Keratinocyte (primary cell): ENCODE measurements around the gene THAP3. TPM values are rescaled to one million over a fixed set of nuclear protein-coding genes. Genes with fewer than 3 reads are reported as not detected.

Experiments used
- DNase-seq: peaks from one replicate; pipeline ENCODE4 v3.0.0-alpha.2; 2011; ENCODE audit warnings: low read depth, missing footprints, low spot score
- FAIRE-seq: peaks from 2 replicates; lab custom pipeline; 2011; peaks lifted over from hg19 to GRCh38; lab: Jason Lieb, UNC
- H2AFZ ChIP-seq: 2 replicates; pipeline ENCODE4 v1.6.0; 2012; ENCODE audit warnings: low read length, control low read depth, inconsistent platforms; ENCODE audit not compliant: control insufficient read depth
- H3K27ac ChIP-seq: 2 replicates; pipeline ENCODE4 v1.5.1; 2011; ENCODE audit warnings: low read length; ENCODE audit not compliant: control insufficient read depth, insufficient read depth
- H3K27me3 ChIP-seq: 3 replicates; pipeline ENCODE4 v1.6.0; 2011; ENCODE audit warnings: low read length; ENCODE audit not compliant: control insufficient read depth, insufficient read depth; ENCODE audit errors: extremely low read depth
- H3K36me3 ChIP-seq, 2 experiments: 2 replicates in 1 of 2; 3 replicates in 1 of 2; pipeline ENCODE4 v1.5.1; 2011; ENCODE audit warnings: low read length in 2 of 2, mild to moderate bottlenecking in 1 of 2; ENCODE audit not compliant: control insufficient read depth in 2 of 2, insufficient read depth in 2 of 2; ENCODE audit errors: extremely low read depth in 1 of 2
- H3K4me1 ChIP-seq: 3 replicates; pipeline ENCODE4 v1.5.1; 2011; ENCODE audit warnings: low read length; ENCODE audit not compliant: control insufficient read depth, insufficient read depth; ENCODE audit errors: extremely low read depth
- H3K4me2 ChIP-seq: 3 replicates; pipeline ENCODE4 v1.6.0; 2011; ENCODE audit warnings: low read depth, low read length; ENCODE audit not compliant: control insufficient read depth, insufficient read depth; ENCODE audit errors: extremely low read depth
- H3K4me3 ChIP-seq, 3 experiments: fragments of 200-600 bp in 1 of 3; sonication (generic) in 1 of 3; 2 replicates in 2 of 3; 3 replicates in 1 of 3; pipeline ENCODE4 v1.5.1; 2011 to 2016; ENCODE audit warnings: low read length in 3 of 3, mild to moderate bottlenecking in 3 of 3, control low read depth in 2 of 3, inconsistent platforms in 1 of 3, low read depth in 1 of 3, mixed read lengths in 1 of 3, mixed run types in 1 of 3, moderate library complexity in 1 of 3; ENCODE audit not compliant: control insufficient read depth in 2 of 3, insufficient read depth in 2 of 3; ENCODE audit errors: extremely low read depth in 1 of 3
- H3K79me2 ChIP-seq: 2 replicates; pipeline ENCODE4 v1.6.0; 2012; ENCODE audit warnings: low read length; ENCODE audit not compliant: control insufficient read depth, insufficient read depth
- H3K9ac ChIP-seq: 3 replicates; pipeline ENCODE4 v1.6.0; 2011; ENCODE audit warnings: low read length; ENCODE audit not compliant: control insufficient read depth, insufficient read depth; ENCODE audit errors: extremely low read depth
- H3K9me1 ChIP-seq: 3 replicates; pipeline ENCODE4 v1.6.0; 2011; ENCODE audit warnings: low read length; ENCODE audit not compliant: control insufficient read depth, insufficient read depth; ENCODE audit errors: extremely low read depth
- H3K9me3 ChIP-seq: 2 replicates; pipeline ENCODE4 v1.5.1; 2012; ENCODE audit warnings: low read depth, low read length; ENCODE audit not compliant: control insufficient read depth
- H4K20me1 ChIP-seq: 3 replicates; pipeline ENCODE4 v1.6.0; 2011; ENCODE audit warnings: low read length; ENCODE audit not compliant: control insufficient read depth, insufficient read depth; ENCODE audit errors: extremely low read depth
- CTCF ChIP-seq, 3 experiments: IDR thresholded peaks in 1 of 3; conservative IDR thresholded peaks in 1 of 3; optimal IDR thresholded peaks in 1 of 3; 2 replicates in 2 of 3; 3 replicates in 1 of 3; pipeline versions ENCODE3 to v1.5.1; 2011; ENCODE audit warnings: low read length in 3 of 3, mild to moderate bottlenecking in 3 of 3, moderate library complexity in 2 of 3, control low read depth in 1 of 3, inconsistent platforms in 1 of 3; ENCODE audit not compliant: insufficient read depth in 2 of 3; ENCODE audit errors: extremely low read depth in 1 of 3
- EZH2 ChIP-seq: IDR thresholded peaks from one replicate; pipeline ENCODE4 v1.6.1; 2012; ENCODE audit warnings: inconsistent platforms, mild to moderate bottlenecking, low read length, moderate library complexity
- dilution Hi-C: fragments of 300-500 bp; cut with MboI; formaldehyde crosslinking; loops from one replicate; pipeline ENCODE4 v1.7.0; 2020; ENCODE audit warnings: low sequenced_read_pairs; ENCODE audit not compliant: extremely low pct_ligation_motif_present
- polyA plus RNA-seq, 5 experiments: library from polyadenylated mRNA; depleted of rRNA in 3 of 5; stranded (reverse) in 3 of 5; stranded (forward) in 1 of 5; unstranded in 1 of 5; fragments of >200 nt; gene quantifications; 1 replicate in 1 of 5; 2 replicates in 3 of 5; 3 replicates in 1 of 5; pipeline versions ENCODE4 v1.2.1 to v1.2.3, GENCODE V29; 2011 to 2012; ENCODE audit warnings: missing spikeins in 2 of 5, low read depth in 1 of 5, low replicate concordance in 1 of 5

Gene THAP3
- polyA plus RNA-seq, 1 donor (not counting 4 experiments of a cell fraction or from before 2014, with no cell fraction given) = 5.1 TPM

- Histone ChIP-seq H3K27ac (no peak overlapping the region), H3K9ac (no peak overlapping the region), H2AFZ (no peak overlapping the region), H3K4me2 (no peak overlapping the region), H3K4me3 (no peak overlapping the region), H3K36me3 (peaks cover 50 to 72% of the 10 kb centered on the region in 2 experiments), H4K20me1 (peaks cover 59% of the 10 kb centered on the region), H3K4me1 (peaks cover 33% of the 10 kb centered on the region), H3K27me3 (no peaks in the 10 kb centered on the region), H3K9me3 (no peaks in the 10 kb centered on the region), H3K79me2 (peaks cover 44% of the 10 kb centered on the region), H3K9me1 (peaks cover 7% of the 10 kb centered on the region)
- DNase-seq (no peak), FAIRE-seq (no peak)
- dilution Hi-C loops = no loop called here
- TF ChIP-seq EZH2 = no peak
- TF ChIP-seq CTCF (optimal IDR thresholded peaks at IDR 0.05 in 1 of 3, IDR thresholded peaks at IDR 0.05 in 1 of 3, conservative IDR thresholded peaks at IDR 0.05 in 1 of 3; ENCODE audit: extremely low read depth in 1 of 3, insufficient read depth in 2 of 3, low read length in 3 of 3) = no peak
Observed at GRCh38 chr1:6591222-6591621, 33.4 kb upstream of the THAP3 start.

GRCh38 chr1:6591644-6592043 lies 33.0 kb upstream of the THAP3 start:
- Histone ChIP-seq H3K9ac (no peak overlapping the region), H3K79me2 (peaks cover 48% of the 10 kb centered on the region), H3K9me1 (peaks cover 7% of the 10 kb centered on the region), H3K36me3 (peaks cover 50 to 76% of the 10 kb centered on the region in 2 experiments), H4K20me1 (peaks cover 61% of the 10 kb centered on the region), H3K9me3 (no peaks in the 10 kb centered on the region), H2AFZ (no peak overlapping the region), H3K27ac (no peak overlapping the region), H3K4me1 (peaks cover 33% of the 10 kb centered on the region), H3K27me3 (no peaks in the 10 kb centered on the region), H3K4me2 (no peak overlapping the region), H3K4me3 (no peak overlapping the region)
- TF ChIP-seq EZH2 (no peak), CTCF (optimal IDR thresholded peaks at IDR 0.05 in 1 of 3, IDR thresholded peaks at IDR 0.05 in 1 of 3, conservative IDR thresholded peaks at IDR 0.05 in 1 of 3; ENCODE audit: extremely low read depth in 1 of 3, insufficient read depth in 2 of 3, low read length in 3 of 3) (no peak)
- no peak for FAIRE-seq
- DNase-seq = no peak
- dilution Hi-C loops = no loop called here
